ENCODE results near the gene ELP5.

ELP5 gene

GRCh38 chr17:7215652-7216180 is 36.3 kb upstream of the ELP5 start:
- no peak for TF ChIP-seq CTCF (IDR thresholded peaks at IDR 0.05; ENCODE audit: poor library complexity, severe bottlenecking)
- H3K36me3 ChIP-seq (ENCODE audit: low read depth): no peaks in the 10 kb centered on the region; the same call in 1 of the 2 replicates
- peak overlapping the region; percentile 62 for H3K27ac ChIP-seq (ENCODE audit: poor library complexity, severe bottlenecking)
- DNase-seq (ENCODE audit: low spot score): no peak
- H3K9me3 ChIP-seq (ENCODE audit: severe bottlenecking): no peaks in the 10 kb centered on the region
- H3K4me1 ChIP-seq (ENCODE audit: insufficient read depth, poor library complexity, severe bottlenecking): peaks cover 5% of the 10 kb centered on the region
- no peaks in the 10 kb centered on the region for H3K27me3 ChIP-seq (ENCODE audit: insufficient read depth, poor library complexity, severe bottlenecking)
- ATAC-seq (ENCODE audit: low read depth): no peak
- H3K4me3 ChIP-seq (ENCODE audit: severe bottlenecking): no peak overlapping the region

GRCh38 chr17:7216242-7217112 is 35.5 kb upstream of the ELP5 start:
- Histone ChIP-seq H3K4me3 (ENCODE audit: severe bottlenecking) (peak overlapping the region; percentile 27), H3K27me3 (ENCODE audit: insufficient read depth, poor library complexity, severe bottlenecking) (no peaks in the 10 kb centered on the region), H3K27ac (ENCODE audit: poor library complexity, severe bottlenecking) (peak overlapping the region; percentile 62), H3K4me1 (ENCODE audit: insufficient read depth, poor library complexity, severe bottlenecking) (peaks cover 9% of the 10 kb centered on the region), H3K36me3 (ENCODE audit: low read depth) (peaks cover 7% of the 10 kb centered on the region), H3K9me3 (ENCODE audit: severe bottlenecking) (no peaks in the 10 kb centered on the region)
- ATAC-seq (ENCODE audit: low read depth) (no peak), DNase-seq (ENCODE audit: low spot score) (no peak)
- no peak for TF ChIP-seq CTCF (IDR thresholded peaks at IDR 0.05; ENCODE audit: poor library complexity, severe bottlenecking)

GRCh38 chr17:7217113-7217987 is 34.7 kb upstream of the ELP5 start:
- Histone ChIP-seq H3K4me1 (ENCODE audit: insufficient read depth, poor library complexity, severe bottlenecking) (peaks cover 9% of the 10 kb centered on the region), H3K36me3 (ENCODE audit: low read depth) (peaks cover 16% of the 10 kb centered on the region), H3K27ac (ENCODE audit: poor library complexity, severe bottlenecking) (peak overlapping the region; percentile 62), H3K9me3 (ENCODE audit: severe bottlenecking) (no peaks in the 10 kb centered on the region), H3K4me3 (ENCODE audit: severe bottlenecking) (peak overlapping the region; percentile 27), H3K27me3 (ENCODE audit: insufficient read depth, poor library complexity, severe bottlenecking) (no peaks in the 10 kb centered on the region)
- DNase-seq (ENCODE audit: low spot score) (no peak), ATAC-seq (ENCODE audit: low read depth) (no peak)
- no peak for TF ChIP-seq CTCF (IDR thresholded peaks at IDR 0.05; ENCODE audit: poor library complexity, severe bottlenecking)

- Histone ChIP-seq H3K36me3 (ENCODE audit: low read depth) (peaks cover 24% of the 10 kb centered on the region), H3K9me3 (ENCODE audit: severe bottlenecking) (no peaks in the 10 kb centered on the region), H3K4me3 (ENCODE audit: severe bottlenecking) (peak overlapping the region; percentile 22), H3K27ac (ENCODE audit: poor library complexity, severe bottlenecking) (peak overlapping the region; percentile 62), H3K4me1 (ENCODE audit: insufficient read depth, poor library complexity, severe bottlenecking) (peaks cover 9% of the 10 kb centered on the region), H3K27me3 (ENCODE audit: insufficient read depth, poor library complexity, severe bottlenecking) (no peaks in the 10 kb centered on the region)
- no peak for TF ChIP-seq CTCF (IDR thresholded peaks at IDR 0.05; ENCODE audit: poor library complexity, severe bottlenecking)
- DNase-seq (ENCODE audit: low spot score) (no peak), ATAC-seq (ENCODE audit: low read depth) (no peak)
Measured at GRCh38 chr17:7218166-7218565, 33.8 kb upstream of the ELP5 start.
